ENCODE measurements around the gene CSMD2. TPM values are rescaled to one million over a fixed set of nuclear protein-coding genes. Genes with fewer than 3 reads are reported as not detected.
"Not testable (repeated sequence)": the region's sequence is repeated elsewhere in the genome, so short reads cannot be mapped to it uniquely, and the experiment has no call there.

CSMD2 gene
- total RNA-seq, 1 donor from 2014 or later: 0.27 TPM

- H3K36me3 Mint-ChIP-seq (ENCODE audit: unreplicated experiment): peaks cover 5% of the 10 kb centered on the region
- DNase-seq: no peak
- no peak for TF ChIP-seq CTCF (IDR thresholded peaks at IDR 0.05; ENCODE audit: partially characterized antibody, unreplicated experiment)
- H3K27me3 Mint-ChIP-seq (ENCODE audit: unreplicated experiment): peaks cover 14% of the 10 kb centered on the region
- no peaks in the 10 kb centered on the region for H3K4me1 Mint-ChIP-seq (ENCODE audit: low read depth, unreplicated experiment)
- H3K27ac Mint-ChIP-seq (ENCODE audit: unreplicated experiment): no peak overlapping the region
- no peaks in the 10 kb centered on the region for H3K9me3 Mint-ChIP-seq (ENCODE audit: unreplicated experiment)
- no peak overlapping the region for H3K4me3 Mint-ChIP-seq (ENCODE audit: unreplicated experiment)
Measured at GRCh38 chr1:34190692-34191091, 25.7 kb upstream of the CSMD2 start.

- Mint-ChIP-seq H3K4me1 (ENCODE audit: low read depth, unreplicated experiment) (no peaks in the 10 kb centered on the region), H3K4me3 (ENCODE audit: unreplicated experiment) (no peak overlapping the region), H3K27me3 (ENCODE audit: unreplicated experiment) (peaks cover 10% of the 10 kb centered on the region)
Measured at GRCh38 chr1:34188985-34189384, 24.0 kb upstream of the CSMD2 start.

DNA sequence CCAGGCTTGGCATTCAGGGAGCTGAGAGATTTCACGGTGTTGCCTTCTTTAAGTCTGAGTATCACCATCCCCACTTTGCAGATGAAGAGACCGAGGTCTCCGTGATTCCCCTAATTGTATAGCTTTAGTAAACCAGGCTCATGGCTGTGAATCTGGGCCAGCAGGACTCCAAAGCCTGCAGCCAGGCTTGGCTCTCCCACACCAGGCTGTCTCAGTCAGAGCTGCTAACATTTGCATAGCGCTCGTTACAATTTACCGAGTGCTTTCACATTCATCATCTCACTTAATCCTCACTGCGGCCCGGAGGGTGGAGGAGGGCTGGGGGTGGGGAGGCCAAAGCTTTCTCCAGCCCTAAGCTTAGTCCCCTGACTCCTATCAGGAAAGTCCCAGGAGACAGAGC is 23.4 kb upstream of the CSMD2 start:
- no peak for DNase-seq
- peaks cover 1% of the 10 kb centered on the region for H3K9me3 Mint-ChIP-seq (ENCODE audit: unreplicated experiment)
- H3K36me3 Mint-ChIP-seq (ENCODE audit: unreplicated experiment): peaks cover 8% of the 10 kb centered on the region
- peaks cover 10% of the 10 kb centered on the region for H3K27me3 Mint-ChIP-seq (ENCODE audit: unreplicated experiment)
- no peak overlapping the region for H3K4me3 Mint-ChIP-seq (ENCODE audit: unreplicated experiment)
- H3K27ac Mint-ChIP-seq (ENCODE audit: unreplicated experiment): no peak overlapping the region
- no peak for TF ChIP-seq CTCF (IDR thresholded peaks at IDR 0.05; ENCODE audit: partially characterized antibody, unreplicated experiment)
- no peaks in the 10 kb centered on the region for H3K4me1 Mint-ChIP-seq (ENCODE audit: low read depth, unreplicated experiment)

More at GRCh38 chr1:34188985-34189384, 24.0 kb upstream of the CSMD2 start:
- peaks cover 8% of the 10 kb centered on the region for H3K36me3 Mint-ChIP-seq (ENCODE audit: unreplicated experiment)
- no peak for DNase-seq
- no peak for TF ChIP-seq CTCF (IDR thresholded peaks at IDR 0.05; ENCODE audit: partially characterized antibody, unreplicated experiment)
- H3K9me3 Mint-ChIP-seq (ENCODE audit: unreplicated experiment): peaks cover 1% of the 10 kb centered on the region
- H3K27ac Mint-ChIP-seq (ENCODE audit: unreplicated experiment): no peak overlapping the region

GRCh38 chr1:34186741-34187494 is 21.9 kb upstream of the CSMD2 start:
- TF ChIP-seq CTCF (IDR thresholded peaks at IDR 0.05; ENCODE audit: partially characterized antibody, unreplicated experiment): no peak
- DNase-seq: no peak
- Mint-ChIP-seq H3K4me3 (ENCODE audit: unreplicated experiment) (no peak overlapping the region), H3K4me1 (ENCODE audit: low read depth, unreplicated experiment) (no peaks in the 10 kb centered on the region), H3K27ac (ENCODE audit: unreplicated experiment) (no peak overlapping the region), H3K9me3 (ENCODE audit: unreplicated experiment) (peaks cover 1% of the 10 kb centered on the region), H3K27me3 (ENCODE audit: unreplicated experiment) (peaks cover 7% of the 10 kb centered on the region), H3K36me3 (ENCODE audit: unreplicated experiment) (peaks cover 8% of the 10 kb centered on the region)

DNA sequence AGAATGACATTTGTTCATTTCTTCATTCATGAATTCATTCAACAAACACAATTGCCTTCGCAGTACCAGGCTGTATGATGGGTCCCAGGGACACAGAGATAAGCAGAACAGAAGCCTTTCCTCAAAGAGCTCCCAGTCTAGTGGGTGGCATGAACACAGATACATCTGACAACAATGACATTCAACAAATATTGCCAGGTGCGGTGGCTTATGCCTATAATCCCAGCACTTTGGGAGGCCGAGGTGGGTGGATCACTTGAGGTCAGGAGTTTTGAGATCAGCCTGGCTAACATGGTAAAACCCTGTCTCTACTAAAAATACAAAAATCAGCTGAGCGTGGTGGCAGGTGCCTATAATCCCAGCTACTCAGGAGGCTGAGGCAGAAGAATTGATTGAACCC is 18.4 kb upstream of the CSMD2 start:
- H3K36me3 Mint-ChIP-seq (ENCODE audit: unreplicated experiment): peaks cover 12% of the 10 kb centered on the region
- not testable (repeated sequence) for H3K9me3 Mint-ChIP-seq (ENCODE audit: unreplicated experiment); H3K4me3 Mint-ChIP-seq (ENCODE audit: unreplicated experiment); H3K27me3 Mint-ChIP-seq (ENCODE audit: unreplicated experiment); H3K27ac Mint-ChIP-seq (ENCODE audit: unreplicated experiment); H3K4me1 Mint-ChIP-seq (ENCODE audit: low read depth, unreplicated experiment); DNase-seq

Data from glutamatergic neuron (in vitro differentiated cells).